ENCODE results near the gene LTBP1.

GRCh38 chr2:33336036-33336625 lies 389.4 kb downstream of the LTBP1 start:
- TF ChIP-seq CTCF (IDR thresholded peaks at IDR 0.05) (no peak), POLR2AphosphoS5 (IDR thresholded peaks at IDR 0.05) (no peak)

All from transverse colon (tissue), 4 donors.